Prostate gland (tissue), 2 donors: ENCODE measurements around the gene TXNL4A.

Experiments used
- POLR2A ChIP-seq: fragments of 450-650 bp; IDR thresholded peaks from one replicate; pipeline ENCODE4 v1.6.1; 2016; ENCODE audit warnings: antibody characterized with exemption, mild to moderate bottlenecking
- POLR2AphosphoS5 ChIP-seq: sonication (generic); formaldehyde crosslinking; IDR thresholded peaks from one replicate; pipeline ENCODE4 v1.6.1; 2017; ENCODE audit warnings: antibody characterized with exemption
- TF ChIP-seq, protein P1 (sequence below), 4 experiments: fragments of 200-600 bp in 2 of 4; fragments of 450-650 bp in 2 of 4; sonication (generic) in 2 of 4; IDR thresholded peaks; 1 replicate in 3 of 4; 2 replicates in 1 of 4; pipeline ENCODE4 v1.5.1; 2016 to 2019; ENCODE audit warnings: antibody characterized with exemption in 4 of 4, mild to moderate bottlenecking in 2 of 4, moderate library complexity in 2 of 4

DNA sequence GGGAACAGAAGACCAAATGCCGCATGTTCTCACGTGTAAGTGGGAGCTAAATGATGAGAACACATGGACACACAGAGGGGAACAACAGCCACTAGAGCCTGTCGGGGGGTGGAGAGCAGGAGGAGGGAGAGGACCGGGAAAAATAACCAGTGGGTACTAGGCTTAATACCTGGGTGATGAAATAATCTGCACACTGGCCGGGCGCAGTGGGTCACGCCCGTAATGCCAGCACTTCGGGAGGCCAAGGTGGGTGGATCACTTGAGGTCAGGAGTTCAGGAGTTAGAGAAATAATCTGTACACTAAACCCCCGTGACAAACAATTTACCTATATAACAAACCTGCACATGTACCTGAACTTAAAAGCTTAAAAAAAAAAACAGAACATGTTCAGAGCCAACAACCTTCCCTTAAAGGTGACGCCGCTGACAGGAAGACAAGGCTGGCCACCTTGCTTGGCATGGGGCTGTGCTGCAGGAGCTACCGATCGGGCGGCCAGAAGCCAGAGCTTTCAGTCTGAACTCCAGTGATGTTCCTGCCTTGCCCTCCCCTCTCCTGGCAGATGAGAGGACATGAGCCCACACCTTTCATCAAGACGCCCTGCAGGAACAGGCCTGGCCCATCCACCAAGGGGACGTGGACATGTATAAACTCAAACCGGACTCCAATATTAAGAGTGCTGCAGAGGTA lies 48.1 kb downstream of the TXNL4A start:
- TF ChIP-seq, protein P1, sequence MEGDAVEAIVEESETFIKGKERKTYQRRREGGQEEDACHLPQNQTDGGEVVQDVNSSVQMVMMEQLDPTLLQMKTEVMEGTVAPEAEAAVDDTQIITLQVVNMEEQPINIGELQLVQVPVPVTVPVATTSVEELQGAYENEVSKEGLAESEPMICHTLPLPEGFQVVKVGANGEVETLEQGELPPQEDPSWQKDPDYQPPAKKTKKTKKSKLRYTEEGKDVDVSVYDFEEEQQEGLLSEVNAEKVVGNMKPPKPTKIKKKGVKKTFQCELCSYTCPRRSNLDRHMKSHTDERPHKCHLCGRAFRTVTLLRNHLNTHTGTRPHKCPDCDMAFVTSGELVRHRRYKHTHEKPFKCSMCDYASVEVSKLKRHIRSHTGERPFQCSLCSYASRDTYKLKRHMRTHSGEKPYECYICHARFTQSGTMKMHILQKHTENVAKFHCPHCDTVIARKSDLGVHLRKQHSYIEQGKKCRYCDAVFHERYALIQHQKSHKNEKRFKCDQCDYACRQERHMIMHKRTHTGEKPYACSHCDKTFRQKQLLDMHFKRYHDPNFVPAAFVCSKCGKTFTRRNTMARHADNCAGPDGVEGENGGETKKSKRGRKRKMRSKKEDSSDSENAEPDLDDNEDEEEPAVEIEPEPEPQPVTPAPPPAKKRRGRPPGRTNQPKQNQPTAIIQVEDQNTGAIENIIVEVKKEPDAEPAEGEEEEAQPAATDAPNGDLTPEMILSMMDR (IDR thresholded peaks at IDR 0.05) = no peak
- TF ChIP-seq POLR2AphosphoS5 = no peak
- no peak for TF ChIP-seq POLR2A
